ENCODE data around the gene GNG7.

- TF ChIP-seq TAF1 (IDR thresholded peaks at IDR 0.05; ENCODE audit: borderline replicate concordance, low read depth, low read length): no peak
- no peak for TF ChIP-seq POLR2A (IDR thresholded peaks at IDR 0.05; ENCODE audit: low read depth, low read length)
These were observed 101.3 kb downstream of the GNG7 start for GRCh38 chr19:2600914-2601870.
